ENCODE results near the gene OLFM2.

Gene OLFM2

DNA sequence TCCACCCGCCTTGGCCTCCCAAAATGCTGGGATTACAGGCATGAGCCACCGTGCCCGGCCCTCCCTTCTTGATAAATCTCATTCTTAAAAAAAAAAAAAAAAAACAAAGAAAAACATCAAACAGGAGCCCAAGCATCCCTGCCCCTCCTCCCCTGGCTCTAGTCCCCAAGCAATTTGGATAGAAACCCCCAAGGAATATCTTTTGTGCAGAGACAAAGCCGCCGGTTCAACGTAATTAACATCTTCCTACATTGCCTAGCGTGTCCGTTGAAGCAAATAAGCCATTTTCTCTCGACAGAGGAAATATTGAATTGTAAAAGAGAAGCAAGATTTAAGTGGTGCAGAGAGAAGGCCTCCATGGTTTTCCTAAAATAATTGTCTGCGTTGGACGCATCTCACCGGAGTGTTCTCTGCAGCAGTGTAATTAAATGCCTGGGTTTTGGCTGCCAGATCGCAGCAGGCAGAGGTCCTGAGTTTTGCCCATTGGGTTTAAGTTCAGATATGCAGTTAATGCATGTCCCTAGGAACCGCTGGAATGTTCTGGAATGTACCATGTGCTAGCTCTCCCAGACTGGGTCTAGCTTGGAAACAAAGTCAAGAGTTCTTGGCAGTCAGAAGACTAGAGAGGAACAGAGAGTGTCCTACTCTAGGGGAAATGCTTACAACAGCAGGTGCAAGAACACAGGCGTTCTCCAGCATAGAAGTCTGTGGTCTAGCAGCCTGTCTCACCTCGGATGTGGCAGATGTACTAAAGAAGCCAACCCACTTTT, 70.4 kb downstream of the OLFM2 start:
- intact Hi-C loops (cut with DNase I; ENCODE audit: low total_unique reads), result no loop called here
- H3K4me3 ChIP-seq, result no peak overlapping the region
- no peaks in the 10 kb centered on the region for H3K27me3 ChIP-seq
- H3K27ac ChIP-seq, result no peak overlapping the region
- H3K36me3 ChIP-seq, result no peaks in the 10 kb centered on the region
- DNase-seq, result no peak
- H3K9me3 ChIP-seq, result no peaks in the 10 kb centered on the region
- TF ChIP-seq, protein P1, sequence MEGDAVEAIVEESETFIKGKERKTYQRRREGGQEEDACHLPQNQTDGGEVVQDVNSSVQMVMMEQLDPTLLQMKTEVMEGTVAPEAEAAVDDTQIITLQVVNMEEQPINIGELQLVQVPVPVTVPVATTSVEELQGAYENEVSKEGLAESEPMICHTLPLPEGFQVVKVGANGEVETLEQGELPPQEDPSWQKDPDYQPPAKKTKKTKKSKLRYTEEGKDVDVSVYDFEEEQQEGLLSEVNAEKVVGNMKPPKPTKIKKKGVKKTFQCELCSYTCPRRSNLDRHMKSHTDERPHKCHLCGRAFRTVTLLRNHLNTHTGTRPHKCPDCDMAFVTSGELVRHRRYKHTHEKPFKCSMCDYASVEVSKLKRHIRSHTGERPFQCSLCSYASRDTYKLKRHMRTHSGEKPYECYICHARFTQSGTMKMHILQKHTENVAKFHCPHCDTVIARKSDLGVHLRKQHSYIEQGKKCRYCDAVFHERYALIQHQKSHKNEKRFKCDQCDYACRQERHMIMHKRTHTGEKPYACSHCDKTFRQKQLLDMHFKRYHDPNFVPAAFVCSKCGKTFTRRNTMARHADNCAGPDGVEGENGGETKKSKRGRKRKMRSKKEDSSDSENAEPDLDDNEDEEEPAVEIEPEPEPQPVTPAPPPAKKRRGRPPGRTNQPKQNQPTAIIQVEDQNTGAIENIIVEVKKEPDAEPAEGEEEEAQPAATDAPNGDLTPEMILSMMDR (IDR thresholded peaks at IDR 0.05), result no peak
- no peaks in the 10 kb centered on the region for H3K4me1 ChIP-seq

DNA sequence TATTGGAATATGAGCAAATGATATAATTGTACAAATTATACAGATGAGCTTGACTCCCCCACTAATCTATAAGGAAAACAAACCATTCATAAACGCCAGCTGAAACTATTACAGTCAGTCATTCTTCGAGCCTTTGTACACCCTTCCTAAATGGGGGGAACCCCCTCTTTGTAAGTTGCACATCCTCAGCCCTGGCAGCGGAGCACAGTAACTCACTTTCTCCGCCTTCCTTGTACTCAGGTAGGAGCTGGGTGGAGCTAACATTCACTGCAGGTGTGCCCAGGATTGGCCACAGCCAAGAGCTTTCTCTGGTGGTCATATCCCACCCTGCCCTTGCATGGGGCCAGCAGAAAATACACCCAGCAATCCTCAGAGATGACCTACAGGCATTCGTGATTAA, 72.6 kb downstream of the OLFM2 start:
- H3K27me3 ChIP-seq, result no peaks in the 10 kb centered on the region
- H3K9me3 ChIP-seq, result no peaks in the 10 kb centered on the region
- TF ChIP-seq, protein P1 (IDR thresholded peaks at IDR 0.05), result no peak
- H3K36me3 ChIP-seq, result no peaks in the 10 kb centered on the region
- no peak for DNase-seq
- no peak overlapping the region for H3K27ac ChIP-seq
- H3K4me3 ChIP-seq, result no peak overlapping the region
- intact Hi-C loops (cut with DNase I; ENCODE audit: low total_unique reads), result no loop called here
- H3K4me1 ChIP-seq, result no peaks in the 10 kb centered on the region

DNA sequence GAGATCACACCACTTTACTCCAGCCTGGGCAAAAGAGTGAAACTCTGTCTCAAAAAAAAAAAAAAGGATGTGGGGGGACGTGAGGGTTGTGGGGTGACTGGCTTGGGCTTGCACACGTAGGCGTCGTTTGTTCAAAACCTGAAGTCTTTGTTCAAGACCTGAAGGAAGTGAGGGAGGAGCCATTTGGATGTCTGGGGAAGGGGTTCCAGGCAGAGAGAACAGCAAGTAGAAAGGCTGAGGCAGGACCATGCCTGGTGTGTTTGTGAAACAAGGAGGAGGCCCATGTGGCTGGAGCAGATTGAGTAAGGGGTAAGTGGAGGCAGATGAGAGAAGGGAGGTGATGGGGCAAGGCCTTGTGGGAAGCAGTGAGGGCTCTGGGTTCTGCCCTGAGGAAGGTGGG, 73.4 kb downstream of the OLFM2 start:
- Histone ChIP-seq H3K4me1 (no peaks in the 10 kb centered on the region), H3K36me3 (no peaks in the 10 kb centered on the region), H3K27me3 (no peaks in the 10 kb centered on the region), H3K4me3 (no peak overlapping the region), H3K9me3 (no peaks in the 10 kb centered on the region), H3K27ac (no peak overlapping the region)
- intact Hi-C loops (cut with DNase I; ENCODE audit: low total_unique reads), result no loop called here
- DNase-seq, result no peak
- TF ChIP-seq, protein P1 (IDR thresholded peaks at IDR 0.05), result no peak

DNA sequence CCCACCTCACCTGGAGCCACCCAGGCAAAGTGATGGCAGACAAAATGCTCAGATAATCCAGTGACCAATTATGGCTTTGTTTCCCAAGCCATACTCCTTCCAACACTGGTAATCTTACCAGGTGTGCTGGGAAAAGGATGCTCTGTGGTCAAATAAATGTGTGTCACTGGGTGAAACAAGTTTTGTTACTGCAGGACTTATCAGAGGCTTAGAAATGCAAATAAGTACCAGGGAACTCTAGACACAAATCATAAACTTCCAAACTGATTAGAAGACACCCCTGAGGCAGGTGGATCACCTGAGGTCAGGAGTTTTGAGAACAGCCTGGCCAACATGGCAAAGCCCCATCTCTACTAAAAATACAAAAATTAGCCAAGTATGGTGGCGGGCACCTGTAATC, 74.8 kb downstream of the OLFM2 start:
- TF ChIP-seq, protein P1 (IDR thresholded peaks at IDR 0.05), result no peak
- H3K9me3 ChIP-seq, result no peaks in the 10 kb centered on the region
- H3K4me1 ChIP-seq, result no peaks in the 10 kb centered on the region

DNA sequence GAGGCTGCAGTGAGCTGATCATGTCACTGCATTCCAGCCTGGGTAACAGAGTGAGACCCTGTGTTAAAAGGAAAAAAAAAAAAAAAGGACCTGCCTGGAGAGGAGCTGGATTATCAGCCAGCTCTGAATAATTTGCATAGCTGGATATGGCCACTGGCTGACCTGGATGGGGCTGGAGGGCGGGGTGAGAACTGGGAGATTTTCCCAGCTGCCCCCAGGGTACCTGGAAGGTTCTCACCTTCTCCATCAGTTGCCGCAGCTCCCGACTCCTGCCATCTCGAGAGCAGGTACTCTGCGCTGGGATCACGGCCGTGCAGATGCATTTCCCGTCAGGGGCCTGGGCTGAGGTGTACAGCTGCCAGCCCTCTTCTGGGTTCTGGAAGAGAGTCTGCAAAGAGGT, 75.9 kb downstream of the OLFM2 start:
- no peaks in the 10 kb centered on the region for H3K4me1 ChIP-seq

More for the DNA sequence above, 74.8 kb downstream of the OLFM2 start:
- Histone ChIP-seq H3K36me3 (peaks cover 0 to 8% (median 0%) of the 10 kb centered on the region in 3 donors), H3K27ac (no peak overlapping the region), H3K4me3 (no peak overlapping the region), H3K27me3 (no peaks in the 10 kb centered on the region)
- DNase-seq, result no peak
- intact Hi-C loops (cut with DNase I; ENCODE audit: low total_unique reads), result no loop called here

More for the DNA sequence above, 75.9 kb downstream of the OLFM2 start:
- Histone ChIP-seq H3K36me3 (peaks cover 0 to 8% (median 0%) of the 10 kb centered on the region in 3 donors), H3K9me3 (no peaks in the 10 kb centered on the region), H3K27me3 (no peaks in the 10 kb centered on the region), H3K27ac (no peak overlapping the region), H3K4me3 (no peak overlapping the region)
- TF ChIP-seq, protein P1 (IDR thresholded peaks at IDR 0.05), result no peak
- intact Hi-C loops (cut with DNase I; ENCODE audit: low total_unique reads), result no loop called here
- DNase-seq, result no peak
